Glutamatergic neuron (in vitro differentiated cells): ENCODE measurements around the gene TP53AIP1. TPM values are rescaled to one million over a fixed set of nuclear protein-coding genes. Genes with fewer than 3 reads are reported as not detected.

Experiments
- DNase-seq: peaks from one replicate; pipeline ENCODE4 v3.0.0; 2022
- H3K27ac Mint-ChIP-seq: one replicate; pipeline ENCODE4 v1.8.0; 2020; ENCODE audit warnings: mild to moderate bottlenecking, mixed read lengths, inconsistent platforms; ENCODE audit not compliant: unreplicated experiment
- H3K27me3 Mint-ChIP-seq: one replicate; pipeline ENCODE4 v1.8.0; 2020; ENCODE audit warnings: mild to moderate bottlenecking, moderate library complexity, mixed read lengths, inconsistent platforms; ENCODE audit not compliant: unreplicated experiment
- H3K36me3 Mint-ChIP-seq: one replicate; pipeline ENCODE4 v1.8.0; 2020; ENCODE audit warnings: mild to moderate bottlenecking, mixed read lengths, inconsistent platforms; ENCODE audit not compliant: unreplicated experiment
- H3K4me1 Mint-ChIP-seq: one replicate; pipeline ENCODE4 v1.8.0; 2020; ENCODE audit warnings: mild to moderate bottlenecking, low read depth, mixed read lengths, inconsistent platforms; ENCODE audit not compliant: unreplicated experiment
- H3K4me3 Mint-ChIP-seq: one replicate; pipeline ENCODE4 v1.8.0; 2020; ENCODE audit warnings: mild to moderate bottlenecking, mixed read lengths, inconsistent platforms; ENCODE audit not compliant: unreplicated experiment
- H3K9me3 Mint-ChIP-seq: one replicate; pipeline ENCODE4 v1.8.0; 2020; ENCODE audit warnings: mild to moderate bottlenecking, moderate library complexity, mixed read lengths, inconsistent platforms; ENCODE audit not compliant: unreplicated experiment
- total RNA-seq: library from RNA; stranded (reverse); fragmentation: NEBNext Ultra II Directional; extraction: Animal tissue kit (Norgen Biotek cat#: 25700); gene quantifications from one replicate; pipeline ENCODE4 v1.2.1, GENCODE V29; 2021; ENCODE audit not compliant: unreplicated experiment
- TF ChIP-seq, protein P1 (sequence below): fragments of 200-600 bp; sonication (generic); IDR thresholded peaks from one replicate; pipeline ENCODE4 v1.5.0; 2021; ENCODE audit not compliant: partially characterized antibody, unreplicated experiment

Gene TP53AIP1
- total RNA-seq, 1 donor from 2014 or later = 0.34 TPM

DNA sequence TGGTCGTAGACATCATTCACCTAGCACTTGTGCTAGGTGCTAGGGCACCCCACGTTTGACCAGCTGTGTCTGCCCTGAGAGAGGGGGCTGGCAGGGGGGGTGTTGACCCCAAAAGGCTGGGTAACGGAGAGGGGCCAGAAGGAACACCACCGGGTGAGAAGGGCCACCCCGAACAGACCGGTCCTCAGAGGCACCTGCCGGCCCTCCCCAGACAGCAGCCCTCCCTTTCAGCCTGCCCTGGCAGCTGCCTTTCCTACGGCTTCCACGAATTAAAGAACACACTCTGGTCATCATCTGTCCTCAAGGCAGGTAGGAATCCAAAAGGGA lies 52.5 kb downstream of the TP53AIP1 start:
- H3K4me1 Mint-ChIP-seq = peaks cover 22% of the 10 kb centered on the region
- peaks cover 9% of the 10 kb centered on the region for H3K9me3 Mint-ChIP-seq
- TF ChIP-seq, protein P1, sequence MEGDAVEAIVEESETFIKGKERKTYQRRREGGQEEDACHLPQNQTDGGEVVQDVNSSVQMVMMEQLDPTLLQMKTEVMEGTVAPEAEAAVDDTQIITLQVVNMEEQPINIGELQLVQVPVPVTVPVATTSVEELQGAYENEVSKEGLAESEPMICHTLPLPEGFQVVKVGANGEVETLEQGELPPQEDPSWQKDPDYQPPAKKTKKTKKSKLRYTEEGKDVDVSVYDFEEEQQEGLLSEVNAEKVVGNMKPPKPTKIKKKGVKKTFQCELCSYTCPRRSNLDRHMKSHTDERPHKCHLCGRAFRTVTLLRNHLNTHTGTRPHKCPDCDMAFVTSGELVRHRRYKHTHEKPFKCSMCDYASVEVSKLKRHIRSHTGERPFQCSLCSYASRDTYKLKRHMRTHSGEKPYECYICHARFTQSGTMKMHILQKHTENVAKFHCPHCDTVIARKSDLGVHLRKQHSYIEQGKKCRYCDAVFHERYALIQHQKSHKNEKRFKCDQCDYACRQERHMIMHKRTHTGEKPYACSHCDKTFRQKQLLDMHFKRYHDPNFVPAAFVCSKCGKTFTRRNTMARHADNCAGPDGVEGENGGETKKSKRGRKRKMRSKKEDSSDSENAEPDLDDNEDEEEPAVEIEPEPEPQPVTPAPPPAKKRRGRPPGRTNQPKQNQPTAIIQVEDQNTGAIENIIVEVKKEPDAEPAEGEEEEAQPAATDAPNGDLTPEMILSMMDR = no peak
- H3K36me3 Mint-ChIP-seq = no peaks in the 10 kb centered on the region
- H3K27me3 Mint-ChIP-seq = peaks cover 14% of the 10 kb centered on the region
- DNase-seq = no peak
- H3K4me3 Mint-ChIP-seq = peak overlapping the region; percentile 82
- no peak overlapping the region for H3K27ac Mint-ChIP-seq

DNA sequence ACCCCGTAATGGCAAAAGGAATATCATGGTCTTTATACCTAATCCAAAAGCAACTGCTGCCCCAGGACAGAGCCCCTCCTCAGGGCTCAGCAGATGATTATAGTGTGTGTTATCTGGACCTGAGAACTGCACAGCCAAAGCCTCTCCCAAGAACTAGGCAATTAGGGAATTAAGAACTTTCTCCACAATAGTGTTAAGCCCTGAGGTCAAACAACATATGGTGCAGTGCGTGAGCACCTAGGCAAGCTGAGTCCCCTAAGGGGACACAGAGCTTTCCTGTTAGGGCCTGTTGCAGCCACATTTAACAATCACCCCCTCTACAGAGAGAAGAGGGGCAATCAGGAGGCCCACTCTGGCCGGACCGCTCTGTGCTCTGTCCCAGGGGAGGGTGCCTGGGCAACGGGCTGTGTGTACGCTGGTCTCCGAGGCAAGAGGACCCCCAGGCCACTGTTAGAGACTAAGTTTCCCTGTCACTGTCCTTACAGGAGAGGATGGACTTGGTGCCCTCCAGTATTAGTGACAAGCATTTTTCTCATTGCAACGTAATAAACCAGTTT lies 52.9 kb downstream of the TP53AIP1 start:
- H3K4me3 Mint-ChIP-seq = peak overlapping the region; percentile 82
- H3K27ac Mint-ChIP-seq = no peak overlapping the region
- peak; percentile 55 for DNase-seq
- TF ChIP-seq, protein P1 = no peak
- H3K9me3 Mint-ChIP-seq = peaks cover 9% of the 10 kb centered on the region
- H3K27me3 Mint-ChIP-seq = peaks cover 14% of the 10 kb centered on the region
- peaks cover 22% of the 10 kb centered on the region for H3K4me1 Mint-ChIP-seq
- H3K36me3 Mint-ChIP-seq = no peaks in the 10 kb centered on the region

DNA sequence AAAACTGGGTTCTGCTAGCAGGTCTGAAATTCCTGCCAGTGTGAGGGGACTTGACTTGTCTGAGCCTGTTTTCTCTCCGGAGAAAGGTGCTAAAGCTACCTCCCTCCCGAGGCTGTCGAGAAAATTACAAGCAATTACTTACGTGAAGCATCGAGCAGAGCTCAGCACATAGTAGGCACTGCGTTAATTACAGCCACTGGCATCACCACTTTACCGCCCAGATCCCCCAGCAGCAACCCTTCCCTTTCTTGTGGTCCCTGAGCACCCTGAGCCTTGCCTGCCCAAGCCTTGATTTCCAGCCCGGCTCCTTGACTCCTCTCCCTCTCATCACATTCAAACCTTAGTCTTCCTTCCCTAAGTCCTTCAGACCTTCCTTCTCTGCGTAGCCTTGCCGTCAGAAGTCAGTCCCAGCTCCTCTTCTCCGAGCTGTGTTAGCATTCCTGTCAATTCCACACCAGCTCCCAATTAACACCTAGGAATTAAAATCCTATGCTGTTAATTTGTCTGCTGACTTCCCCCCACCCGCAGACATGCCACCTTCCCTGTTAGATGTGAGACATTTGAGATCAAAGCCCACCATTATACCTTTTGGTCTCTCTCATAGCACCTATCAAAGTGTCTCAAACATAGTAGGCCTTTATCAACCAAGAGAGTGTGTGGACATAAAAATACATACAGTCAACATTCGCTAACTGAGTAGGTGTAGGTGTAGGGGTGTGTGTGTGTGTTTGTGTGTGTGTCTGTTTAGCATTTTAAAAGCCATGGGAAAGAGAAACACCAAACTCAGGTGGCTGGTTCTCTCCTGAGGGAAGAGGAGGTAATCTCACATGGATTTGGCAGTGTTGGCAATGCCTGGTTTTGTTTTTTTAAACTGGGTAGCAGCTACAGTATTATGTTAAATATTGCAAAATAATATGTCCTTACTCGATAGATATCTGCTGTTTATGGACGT lies 54.4 kb downstream of the TP53AIP1 start:
- H3K27ac Mint-ChIP-seq = no peak overlapping the region
- TF ChIP-seq, protein P1 = no peak
- no peak for DNase-seq
- peaks cover 9% of the 10 kb centered on the region for H3K9me3 Mint-ChIP-seq
- peaks cover 14% of the 10 kb centered on the region for H3K27me3 Mint-ChIP-seq
- H3K4me1 Mint-ChIP-seq = peaks cover 16% of the 10 kb centered on the region
- no peak overlapping the region for H3K4me3 Mint-ChIP-seq
- no peaks in the 10 kb centered on the region for H3K36me3 Mint-ChIP-seq

- Mint-ChIP-seq H3K4me1 (peaks cover 16% of the 10 kb centered on the region), H3K4me3 (no peak overlapping the region), H3K27me3 (peaks cover 14% of the 10 kb centered on the region), H3K9me3 (peaks cover 6% of the 10 kb centered on the region), H3K27ac (no peak overlapping the region), H3K36me3 (no peaks in the 10 kb centered on the region)
- DNase-seq = no peak
- TF ChIP-seq, protein P1 = no peak
These were observed 56.1 kb downstream of the TP53AIP1 start for GRCh38 chr11:128886406-128887124.

Other genes with a start within 250 kb of the TP53AIP1 start
- not detected for gene FLI1, start 248.8 kb downstream of the TP53AIP1 start, total RNA-seq
- gene KCNJ1, start 75.6 kb downstream of the TP53AIP1 start, total RNA-seq = not detected
- gene KCNJ5, start 51.5 kb downstream of the TP53AIP1 start, total RNA-seq = 0.34 TPM
- gene ARHGAP32, start 249.5 kb upstream of the TP53AIP1 start, total RNA-seq = 45.3 TPM